AG04450 (cell line): ENCODE results near the gene CEP95. TPM values are rescaled to one million over a fixed set of nuclear protein-coding genes. Genes with fewer than 3 reads are reported as not detected.
"Not testable (repeated sequence)": the region's sequence is repeated elsewhere in the genome, so short reads cannot be mapped to it uniquely, and the experiment has no call there.

Source experiments
- CTCF ChIA-PET: fragments of 300-600, 350-600 bp; formaldehyde crosslinking; extraction: SDS; loops from one replicate; lab custom pipeline; 2022; ENCODE audit warnings: antibody characterized with exemption, inconsistent platforms; lab: Charles Lee
- POLR2A ChIA-PET: fragments of 350-600 bp; formaldehyde crosslinking; extraction: SDS; loops from one replicate; lab custom pipeline; 2021; ENCODE audit warnings: antibody characterized with exemption, inconsistent platforms; lab: Yijun Ruan, JAX
- DNase-seq: peaks from one replicate; pipeline ENCODE4 v3.0.0-alpha.2; 2011; ENCODE audit warnings: low read depth, low spot score
- H3K27ac ChIP-seq: one replicate; pipeline ENCODE4 v1.5.1; 2012; ENCODE audit warnings: low read depth, low read length, control low read depth
- H3K27me3 ChIP-seq: one replicate; pipeline ENCODE4 v1.6.0; 2012; ENCODE audit warnings: low read length; ENCODE audit not compliant: control insufficient read depth, insufficient read depth
- H3K4me3 ChIP-seq: 2 replicates; pipeline ENCODE4 v1.5.1; 2011; ENCODE audit warnings: mild to moderate bottlenecking, low read depth, low read length, control low read depth
- H3K9me3 ChIP-seq: 2 replicates; pipeline ENCODE4 v1.5.1; 2012; ENCODE audit warnings: low read length; ENCODE audit not compliant: control insufficient read depth, insufficient read depth
- CTCF ChIP-seq: IDR thresholded peaks from 2 replicates; pipeline ENCODE4 v1.5.1; 2011; ENCODE audit warnings: low read depth, low read length, control low read depth, inconsistent platforms
- polyA plus RNA-seq: library from polyadenylated mRNA; depleted of rRNA; stranded (reverse); fragments of >200 nt; gene quantifications from 2 replicates; pipeline ENCODE4 v1.2.3, GENCODE V29; 2011

Gene CEP95
- polyA plus RNA-seq, 1 experiment, result 29.8 TPM

DNA sequence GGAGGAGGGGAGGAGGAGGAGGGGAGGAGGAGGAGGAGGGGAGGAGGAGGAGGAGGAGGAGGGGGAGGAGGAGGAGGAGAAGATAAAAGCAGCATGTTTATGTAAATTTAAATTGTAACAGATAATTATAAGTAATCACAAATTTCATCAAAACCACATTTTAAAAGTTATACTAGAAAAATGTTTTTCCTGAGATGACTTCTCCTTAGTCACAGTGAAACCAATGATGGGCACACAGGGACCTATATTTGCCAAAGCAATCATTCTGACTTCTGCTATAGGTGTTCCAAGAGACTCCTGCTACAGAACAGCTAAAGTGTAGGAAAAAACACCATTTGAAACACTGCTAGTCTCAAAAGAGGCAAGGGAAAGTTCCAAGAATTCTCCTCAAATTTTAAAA, 66.4 kb downstream of the CEP95 start:
- no peak for DNase-seq
- no peaks in the 10 kb centered on the region for H3K9me3 ChIP-seq
- TF ChIP-seq CTCF, result no peak
- no peaks in the 10 kb centered on the region for H3K27me3 ChIP-seq
- no peak overlapping the region for H3K4me3 ChIP-seq
- H3K27ac ChIP-seq, result no peak overlapping the region
- ChIA-PET POLR2A (no interaction called here), CTCF (no interaction called here)

- Histone ChIP-seq H3K4me3 (no peak overlapping the region), H3K9me3 (no peaks in the 10 kb centered on the region), H3K27ac (no peak overlapping the region), H3K27me3 (no peaks in the 10 kb centered on the region)
- DNase-seq, result no peak
- ChIA-PET CTCF (interaction anchor here (1.1 kb wide), 1 partner anchor 9 kb away, joined by 3 read pairs; no protein-coding TSS in a partner anchor), POLR2A (interaction anchor here (0.6 kb wide), 1 partner anchor 8 kb away, joined by 4 read pairs; no protein-coding TSS in a partner anchor)
- TF ChIP-seq CTCF, result no peak
These were observed 67.9 kb downstream of the CEP95 start for GRCh38 chr17:64574646-64575045.

DNA sequence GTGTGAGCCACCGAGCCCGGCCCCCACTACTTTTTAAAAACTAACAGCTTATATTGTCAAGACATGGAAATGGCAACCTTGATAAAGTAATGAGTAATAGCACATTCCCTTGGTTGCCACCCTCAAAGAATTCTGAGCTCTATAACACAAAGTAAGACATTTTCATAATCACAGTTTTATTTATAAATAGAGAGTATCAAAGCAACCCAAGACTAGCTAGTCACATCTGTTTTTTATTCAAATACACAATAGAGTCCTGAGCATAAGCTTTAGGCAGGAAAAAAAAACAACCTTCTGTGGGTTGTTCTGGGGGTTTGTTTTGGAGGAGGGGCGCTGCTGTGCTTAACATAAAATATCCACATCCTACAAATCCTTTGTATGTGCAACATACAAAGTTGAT, 68.7 kb downstream of the CEP95 start:
- CTCF ChIA-PET, result interaction anchor here (0.5 to 1.3 kb wide), 3 partner anchors 8 to 74 kb away, joined by 3 to 6 read pairs (median 4); partner anchors contain the start of gene CEP95
- Histone ChIP-seq H3K4me3 (no peak overlapping the region), H3K9me3 (no peaks in the 10 kb centered on the region), H3K27ac (no peak overlapping the region), H3K27me3 (no peaks in the 10 kb centered on the region)
- TF ChIP-seq CTCF, result no peak
- DNase-seq, result no peak
- POLR2A ChIA-PET, result interaction anchor here (0.6 kb wide), 1 partner anchor 9 kb away, joined by 4 read pairs; no protein-coding TSS in a partner anchor

- CTCF ChIA-PET, POLR2A ChIA-PET, H3K27ac ChIP-seq: not testable (repeated sequence)
These were observed 70.2 kb downstream of the CEP95 start for GRCh38 chr17:64577025-64577424.

DNA sequence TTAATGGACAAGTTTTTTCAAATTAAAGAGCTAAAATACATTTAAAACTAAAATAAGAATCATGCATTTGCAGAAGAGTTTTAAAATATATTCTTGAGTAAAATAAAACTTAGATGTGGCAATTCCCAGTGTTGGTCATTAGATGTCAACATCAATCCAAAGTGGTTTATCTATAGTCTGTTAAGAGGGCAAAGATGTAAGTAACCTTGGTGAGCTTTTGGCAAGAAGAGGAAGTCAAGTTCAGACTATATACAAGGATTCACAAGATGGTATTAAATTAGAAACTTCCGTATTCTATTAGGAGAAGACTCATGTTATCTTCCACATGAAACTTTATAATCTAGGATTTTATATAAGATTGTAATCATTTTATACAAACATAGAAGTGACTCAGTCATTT, 73.1 kb downstream of the CEP95 start:
- ChIA-PET POLR2A (no interaction called here), CTCF (no interaction called here)
- Histone ChIP-seq H3K4me3 (no peak overlapping the region), H3K9me3 (no peaks in the 10 kb centered on the region), H3K27ac (no peak overlapping the region), H3K27me3 (no peaks in the 10 kb centered on the region)
- DNase-seq, result no peak
- TF ChIP-seq CTCF, result no peak

More at GRCh38 chr17:64577025-64577424, 70.2 kb downstream of the CEP95 start:
- H3K9me3 ChIP-seq, H3K4me3 ChIP-seq, H3K27me3 ChIP-seq, DNase-seq: not testable (repeated sequence)
